Measurements from ENCODE around the gene MRC1. TPM values are rescaled to one million over a fixed set of nuclear protein-coding genes. Genes with fewer than 3 reads are reported as not detected.

MRC1 gene
- total and polyA plus RNA-seq, 10 of the 15 experiments (the other 5 are each of a cell fraction or from before 2014, with no cell fraction given), result 0.01 to 0.21 (median 0.03) TPM; not detected in 5

- WGBS (ENCODE audit: insufficient coverage, insufficient replicate concordance, low lambda C conversion rate, missing lambda C conversion rate), result 40% methylated on average over 16 of the region's 16 CpGs
- Histone ChIP-seq H3K4me3 (no peak overlapping the region), H3K4me1 (ENCODE audit: control insufficient read depth, insufficient read depth, low read length) (no peaks in the 10 kb centered on the region), H3K36me3 (ENCODE audit: control insufficient read depth in 2 of 2, insufficient read depth in 2 of 2, low read length in 1 of 2) (no peaks in the 10 kb centered on the region), H3K79me2 (ENCODE audit: control insufficient read depth, insufficient read depth, low read length) (no peaks in the 10 kb centered on the region), H4K20me1 (ENCODE audit: control insufficient read depth, insufficient read depth) (no peaks in the 10 kb centered on the region), H3K4me2 (ENCODE audit: control insufficient read depth, insufficient read depth) (no peak overlapping the region), H2AFZ (ENCODE audit: control insufficient read depth, low read depth, low read length) (no peak overlapping the region), H3K27me3 (replicated peaks in 1 of 2; ENCODE audit: control insufficient read depth in 2 of 2, insufficient read depth in 2 of 2, low read length in 1 of 2) (no peaks in the 10 kb centered on the region; a peak in 1 of 4 replicates), H3K27ac (ENCODE audit: control insufficient read depth, insufficient read depth) (no peak overlapping the region), H3K9ac (ENCODE audit: control insufficient read depth, insufficient read depth, low read length) (no peak overlapping the region), H3K9me3 (replicated peaks; ENCODE audit: control insufficient read depth, insufficient read depth, low read length) (no peaks in the 10 kb centered on the region)
- ChIA-PET SMC1A (ENCODE audit: uncharacterized antibody, unreplicated experiment) (no interaction called here), RAD21 (ENCODE audit: unreplicated experiment) (no interaction called here), CTCF (interaction anchor here (1.7 kb wide), 1 partner anchor 25 kb away, joined by 5 read pairs; no protein-coding TSS in a partner anchor), POLR2A (no interaction called here)
- ATAC-seq (no peak), DNase-seq (ENCODE audit: low read depth, low spot score) (no peak), FAIRE-seq (no peak)
- in situ Hi-C loops (cut with MboI) (no loop called here), intact Hi-C loops (cut with micrococcal nuclease; ENCODE audit: unreplicated experiment) (no loop called here)
- BruUV-seq (replicated peaks), result no TSS peak
- TF ChIP-seq SPI1 (IDR thresholded peaks at IDR 0.05; ENCODE audit: borderline replicate concordance, insufficient read depth, low read depth, low read length), result no peak
- no peak for TF ChIP-seq HSF1 (IDR thresholded peaks at IDR 0.05; ENCODE audit: low read depth, low read length)
- TF ChIP-seq GABPA (IDR thresholded peaks at IDR 0.05; ENCODE audit: low read depth), result no peak
- TF ChIP-seq BRCA1 (IDR thresholded peaks at IDR 0.05; ENCODE audit: low read depth, low read length), result no peak
- no peak for TF ChIP-seq HCFC1 (IDR thresholded peaks at IDR 0.05; ENCODE audit: low read length)
- TF ChIP-seq SMAD5 (IDR thresholded peaks at IDR 0.05; ENCODE audit: low read depth), result no peak
- no peak for TF ChIP-seq FOXM1 (IDR thresholded peaks at IDR 0.05; ENCODE audit: low read depth, low read length)
- TF ChIP-seq ESRRA (IDR thresholded peaks at IDR 0.05; ENCODE audit: low read length), result no peak
- no peak for TF ChIP-seq TCF7 (IDR thresholded peaks at IDR 0.05; ENCODE audit: borderline replicate concordance)
- no peak for TF ChIP-seq ATF3 (IDR thresholded peaks at IDR 0.05; ENCODE audit: borderline replicate concordance, extremely low read depth, low read depth, low read length)
- TF ChIP-seq PRDM15 (CRISPR knock-in tag; IDR thresholded peaks at IDR 0.05), result no peak
- TF ChIP-seq RB1 (IDR thresholded peaks at IDR 0.05; ENCODE audit: borderline replicate concordance), result no peak
- no peak for TF ChIP-seq NR2F1 (conservative IDR thresholded peaks at IDR 0.05)
- TF ChIP-seq BCL11A (IDR thresholded peaks at IDR 0.05; ENCODE audit: low read depth, low read length), result no peak
- no peak for TF ChIP-seq ZBTB33 (IDR thresholded peaks at IDR 0.05)
- no peak for TF ChIP-seq EP300 (IDR thresholded peaks at IDR 0.05; ENCODE audit: borderline replicate concordance in 1 of 2, control insufficient read depth in 1 of 2, low read depth in 2 of 2, low read length in 2 of 2)
- no peak for TF ChIP-seq HDAC2 (IDR thresholded peaks at IDR 0.05)
Measured at GRCh38 chr10:17782921-17783665, 26.1 kb upstream of the MRC1 start.

All from GM12878 (cell line).